GM11168 (cell line): ENCODE measurements around the gene CHMP6.

ENCODE experiments used
- in situ Hi-C: fragments of 300-500 bp; cut with MboI; formaldehyde crosslinking; loops from one replicate; pipeline ENCODE4 v1.12.0; 2022; ENCODE audit warnings: low sequenced_read_pairs; ENCODE audit not compliant: unreplicated experiment

Gene CHMP6

DNA sequence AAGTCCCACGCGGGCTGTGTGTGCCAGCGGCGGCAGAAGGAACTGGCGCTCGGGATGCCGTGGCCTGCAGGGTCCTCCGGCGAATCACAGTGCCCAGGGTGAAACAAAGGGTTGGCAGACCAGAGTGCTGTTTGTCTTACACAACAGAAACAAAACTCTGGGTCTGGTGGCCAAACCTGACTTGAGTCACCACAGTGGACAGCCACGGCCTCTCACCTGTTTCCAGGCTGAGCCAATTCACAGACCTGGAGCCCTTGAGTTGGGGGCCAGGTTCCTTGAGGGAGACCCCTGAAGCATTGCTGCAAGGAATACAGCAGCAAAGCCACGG is 2.1 kb upstream of the CHMP6 start:
- in situ Hi-C loops = no loop called here

- in situ Hi-C loops = no loop called here
Measured at GRCh38 chr17:80990921-80991644, 558 bp upstream of the CHMP6 start.

DNA sequence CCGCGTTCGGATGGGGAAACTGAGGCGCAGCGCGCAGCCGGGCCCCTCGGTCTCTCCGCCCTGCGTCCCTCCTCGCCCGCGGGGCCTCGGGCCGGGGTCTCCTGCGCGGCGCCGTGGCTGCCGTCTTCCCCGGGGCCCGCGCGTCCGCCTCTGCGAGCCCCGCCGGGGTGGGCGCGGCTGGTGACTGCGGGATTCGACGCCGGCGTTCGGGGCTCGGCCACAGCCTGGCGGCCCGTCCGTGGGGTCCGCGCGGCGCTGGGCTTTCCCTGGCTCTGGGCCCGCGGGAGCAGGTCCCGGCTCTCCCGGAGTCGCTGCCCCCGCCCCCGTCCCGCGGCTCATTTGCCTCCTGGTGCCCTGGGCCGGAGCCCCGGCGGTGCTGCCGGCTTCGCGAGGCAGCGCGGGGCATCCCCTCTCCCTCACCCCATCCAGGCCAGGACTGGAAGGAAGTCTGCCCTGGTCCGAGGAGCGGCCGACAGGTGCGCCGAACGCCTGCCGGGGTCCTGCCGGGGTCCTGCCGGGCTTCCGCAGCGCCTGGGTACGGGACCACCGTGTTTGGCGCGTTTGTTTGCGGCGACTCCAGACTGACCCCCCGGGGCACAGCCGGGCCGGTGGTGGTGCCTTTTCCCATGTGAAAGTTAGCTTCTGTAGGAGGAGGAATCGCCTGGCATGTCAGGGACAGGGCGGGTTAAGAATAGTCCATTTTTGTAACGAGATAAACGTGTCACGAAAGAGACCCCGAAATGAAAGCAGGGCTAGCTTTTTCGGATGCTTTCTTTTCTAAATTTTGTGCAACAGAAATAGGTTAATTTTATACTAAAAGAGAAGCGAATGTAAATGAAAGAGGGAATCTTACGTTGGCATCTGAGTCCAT is 671 bp downstream of the CHMP6 start:
- in situ Hi-C loops = no loop called here

GRCh38 chr17:80992948-80993624 is 1.4 kb downstream of the CHMP6 start:
- in situ Hi-C loops = no loop called here

DNA sequence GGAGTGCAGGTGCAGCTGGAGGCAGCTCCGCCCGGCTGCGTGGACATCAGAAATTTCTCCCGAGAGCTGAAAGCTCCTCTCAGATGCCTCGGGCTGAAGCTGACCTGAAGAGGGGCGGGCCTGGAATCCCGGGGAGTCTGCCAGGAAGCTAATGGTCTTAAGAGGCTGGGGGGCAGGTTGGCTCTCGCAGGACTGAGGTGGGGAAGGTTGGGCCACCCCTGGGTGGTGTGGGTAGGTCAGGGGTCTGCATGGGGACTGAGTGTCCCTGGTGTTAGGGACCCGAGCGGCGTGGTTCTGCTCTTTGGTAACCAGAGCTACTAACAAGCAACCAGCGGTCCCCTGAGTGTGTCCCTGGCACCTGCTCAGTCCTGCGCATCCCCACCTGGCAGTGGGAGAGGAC is 3.5 kb downstream of the CHMP6 start:
- in situ Hi-C loops = no loop called here

DNA sequence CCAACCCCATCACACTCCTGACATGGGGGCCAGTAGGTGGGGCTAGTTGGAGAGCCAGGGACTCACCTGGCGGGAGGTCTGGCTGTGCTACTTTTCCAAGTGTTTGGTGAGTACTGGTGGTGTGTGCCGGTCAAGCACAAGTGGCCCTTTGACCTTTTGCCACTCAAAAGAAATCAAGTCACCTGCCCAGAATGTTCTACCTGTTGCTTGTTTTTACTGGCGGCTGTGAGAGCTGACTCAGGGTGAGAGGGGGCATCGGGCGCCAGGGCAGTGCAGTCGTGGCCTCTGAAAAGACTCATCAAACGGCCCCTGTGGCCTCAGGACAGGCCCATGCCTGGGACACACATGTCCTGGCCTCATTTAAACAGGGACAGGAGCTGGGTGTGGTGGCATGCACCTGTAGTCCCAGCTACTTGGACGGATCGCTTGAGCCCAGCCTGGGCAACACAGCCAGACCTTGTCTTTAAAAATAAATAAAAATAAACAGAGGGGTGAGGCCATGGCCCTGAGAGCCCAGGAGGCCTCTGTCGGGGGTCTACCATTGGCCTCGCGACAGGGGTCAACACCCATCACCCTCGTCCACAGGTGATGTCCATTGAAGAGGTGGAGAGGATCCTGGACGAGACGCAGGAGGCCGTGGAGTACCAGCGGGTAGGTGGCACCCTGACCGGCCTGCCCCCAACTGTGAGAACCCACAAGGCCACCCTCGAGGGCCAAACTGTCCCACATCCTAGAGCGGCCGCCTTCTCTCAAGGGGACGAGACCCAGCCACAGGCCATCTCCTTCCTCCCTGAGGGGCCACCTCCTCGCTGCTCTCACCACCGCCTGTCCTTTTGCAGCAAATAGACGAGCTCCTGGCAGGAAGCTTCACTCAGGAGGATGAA is 5.0 kb downstream of the CHMP6 start:
- in situ Hi-C loops = no loop called here

DNA sequence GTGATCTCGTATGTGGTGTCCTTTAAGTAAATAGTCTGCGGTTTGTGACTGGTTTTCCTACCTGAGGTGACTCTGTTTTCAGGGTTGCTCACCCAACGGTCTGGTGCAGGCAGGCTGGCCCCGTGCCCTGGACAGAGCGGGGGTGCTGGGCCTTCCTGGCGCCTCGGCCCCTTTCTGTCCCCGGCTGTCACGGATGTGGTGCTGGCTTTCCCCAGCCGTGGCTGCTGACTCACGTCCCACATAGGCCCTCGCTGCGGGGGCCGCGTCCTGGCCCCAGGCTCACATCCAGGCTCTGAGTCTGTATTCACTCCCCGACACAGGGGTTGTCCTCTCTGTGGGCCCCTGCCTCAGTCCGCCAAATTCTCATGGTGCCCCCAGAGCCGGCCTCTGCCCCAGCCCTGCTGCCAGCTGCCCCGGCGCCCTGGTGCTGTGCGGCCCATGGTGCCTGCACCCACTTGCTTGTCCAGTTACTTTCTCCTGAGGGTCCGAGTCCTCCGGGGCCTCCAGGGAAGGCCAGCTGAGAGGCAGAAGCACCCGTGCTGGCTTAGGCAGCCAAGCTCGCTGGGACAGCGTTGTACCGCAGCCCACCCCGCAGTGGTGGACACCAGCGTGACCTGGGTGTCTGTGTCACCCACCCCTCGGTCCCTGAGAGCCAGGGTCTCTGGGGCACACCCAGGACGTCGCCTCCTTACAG is 5.9 kb downstream of the CHMP6 start:
- in situ Hi-C loops = no loop called here

GRCh38 chr17:80998118-80998747 is 6.6 kb downstream of the CHMP6 start:
- in situ Hi-C loops = no loop called here

- in situ Hi-C loops = no loop called here
Measured at GRCh38 chr17:80998748-80999535, 7.3 kb downstream of the CHMP6 start.

DNA sequence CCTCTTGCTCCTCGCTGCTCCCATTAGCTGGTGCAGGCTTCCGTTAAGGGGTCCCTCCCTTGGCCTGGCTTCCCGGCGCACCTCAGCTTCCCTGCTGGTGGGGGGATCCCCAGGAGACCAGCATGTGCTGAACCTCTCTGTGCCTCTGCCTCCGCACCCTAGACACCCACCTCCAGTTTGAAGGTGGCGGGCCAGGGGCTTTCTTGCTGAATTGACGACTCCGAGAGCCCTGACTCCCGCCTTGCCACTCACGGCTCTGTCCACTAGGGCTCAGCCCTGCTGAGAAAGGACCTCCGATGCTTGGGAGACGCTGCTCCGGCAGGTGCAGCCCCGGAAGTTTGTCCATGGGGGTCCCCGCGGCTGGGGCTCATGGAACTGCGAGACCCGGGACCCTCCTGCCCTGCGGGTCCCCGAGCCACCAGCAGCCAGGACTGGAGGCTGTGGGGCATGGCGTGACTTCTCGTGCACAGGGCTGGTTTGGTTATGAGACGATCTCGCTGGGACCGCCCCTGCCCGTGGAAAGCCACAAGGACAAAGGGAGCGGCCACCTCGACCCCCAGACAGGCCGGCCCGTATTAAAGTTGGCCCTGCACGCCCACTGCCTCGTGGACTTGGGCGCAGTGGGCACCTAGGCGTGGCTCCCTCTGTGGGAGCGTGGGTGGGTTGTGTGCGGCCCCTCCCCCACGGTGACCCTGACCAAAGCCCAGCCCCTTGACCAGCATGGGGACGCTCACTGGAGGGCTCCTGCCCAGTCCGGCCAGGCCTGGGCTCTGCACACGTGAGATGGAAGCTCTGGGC is 8.1 kb downstream of the CHMP6 start:
- in situ Hi-C loops = no loop called here

GRCh38 chr17:81000334-81000630 is 8.6 kb downstream of the CHMP6 start:
- in situ Hi-C loops = no loop called here

- in situ Hi-C loops = no loop called here
Measured at GRCh38 chr17:81000631-81001357, 9.2 kb downstream of the CHMP6 start.

DNA sequence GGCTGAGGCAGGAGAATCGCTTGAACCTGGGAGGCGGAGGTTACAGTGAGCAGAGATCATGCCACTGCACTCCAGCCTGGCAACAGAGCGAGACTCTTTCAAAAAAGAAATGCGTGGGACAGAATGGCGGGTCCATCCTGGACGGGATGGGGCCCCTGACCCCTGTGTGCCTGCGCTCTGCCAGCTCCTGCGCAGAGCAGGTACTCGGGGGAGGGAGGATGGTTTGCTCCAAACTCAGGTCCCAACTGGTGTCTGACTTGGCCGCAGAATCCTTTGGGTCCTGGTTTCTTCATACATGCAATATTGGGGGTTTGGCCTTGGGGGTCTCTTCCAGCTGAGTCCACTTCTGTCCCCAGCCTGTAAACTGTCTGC is 10.4 kb downstream of the CHMP6 start:
- in situ Hi-C loops = no loop called here

- in situ Hi-C loops = no loop called here
Measured at GRCh38 chr17:81002409-81003361, 11.0 kb downstream of the CHMP6 start.

DNA sequence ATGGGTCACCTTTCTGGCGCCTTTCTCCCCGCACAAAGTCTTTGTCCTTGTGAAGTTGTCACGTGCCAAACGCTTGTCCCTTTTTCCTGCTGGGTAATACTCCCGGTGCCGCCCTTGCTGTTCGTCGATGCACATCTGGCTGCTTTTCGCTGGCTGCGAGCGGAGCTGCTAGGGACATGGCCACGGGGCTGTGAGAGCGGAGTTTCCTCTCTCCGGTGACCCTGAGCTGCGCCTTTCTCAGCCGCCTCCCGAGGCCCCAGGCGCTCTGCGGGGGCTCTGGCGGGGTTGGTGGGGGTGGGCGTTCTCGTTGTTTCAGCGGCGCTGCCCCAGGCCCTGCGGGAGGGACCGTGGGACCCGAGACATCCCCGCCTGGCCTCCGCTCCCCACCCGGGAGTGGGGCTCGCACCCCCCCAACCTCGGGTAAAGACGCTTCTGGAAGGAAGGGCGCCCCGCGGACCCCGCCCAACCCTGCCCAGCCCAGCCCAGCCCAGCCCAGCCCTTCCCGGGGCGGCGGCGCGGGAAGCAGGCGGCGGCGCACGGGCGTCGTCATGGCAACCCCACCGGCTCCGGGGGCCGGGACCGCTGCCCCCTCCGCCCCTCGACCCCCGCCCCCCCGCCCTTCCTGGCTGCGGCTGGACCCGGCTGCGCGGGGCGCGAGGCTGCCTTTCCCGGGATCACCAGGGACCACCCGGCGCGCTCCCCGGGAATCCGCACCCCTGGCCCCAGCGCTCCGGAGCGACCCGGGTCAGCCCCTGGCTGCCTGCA is 12.3 kb downstream of the CHMP6 start:
- in situ Hi-C loops = no loop called here
